HG02588 (cell line): ENCODE results near the gene HOPX.
"Not testable (repeated sequence)": the region's sequence is repeated elsewhere in the genome, so short reads cannot be mapped to it uniquely, and the experiment has no call there.

Source experiments
- ATAC-seq: cut with Tn5 transposase; IDR thresholded peaks from one replicate; pipeline ENCODE4 v1.9.1; 2021; ENCODE audit warnings: mild to moderate bottlenecking, moderate library complexity; ENCODE audit not compliant: unreplicated experiment

HOPX gene

GRCh38 chr4:56681158-56681852, at the start of gene HOPX:
Gene HOPX (minus strand): TSS chr4:56681296. CDS start chr4:56657816, 23,480 bp downstream.
- peak; percentile 94 for ATAC-seq

GRCh38 chr4:56730097-56730496, 49.0 kb upstream of the HOPX start:
- ATAC-seq = no peak

GRCh38 chr4:56728512-56728911, 47.4 kb upstream of the HOPX start:
- ATAC-seq = no peak

GRCh38 chr4:56727150-56727549, 46.1 kb upstream of the HOPX start:
- no peak for ATAC-seq

- ATAC-seq = not testable (repeated sequence)
Observed at GRCh38 chr4:56726593-56726992, 45.5 kb upstream of the HOPX start.

GRCh38 chr4:56723659-56724230, 42.6 kb upstream of the HOPX start:
- ATAC-seq = no peak

GRCh38 chr4:56723201-56723605, 42.1 kb upstream of the HOPX start:
- ATAC-seq = no peak

GRCh38 chr4:56708146-56708545, 27.1 kb upstream of the HOPX start:
- ATAC-seq = no peak

GRCh38 chr4:56705966-56706365, 24.9 kb upstream of the HOPX start:
- ATAC-seq = no peak

GRCh38 chr4:56705334-56705733, 24.2 kb upstream of the HOPX start:
- no peak for ATAC-seq

GRCh38 chr4:56704089-56704871, 23.2 kb upstream of the HOPX start:
- ATAC-seq = no peak

- ATAC-seq = no peak
Observed at GRCh38 chr4:56703378-56703777, 22.3 kb upstream of the HOPX start.

- ATAC-seq = no peak
Observed at GRCh38 chr4:56701644-56702043, 20.5 kb upstream of the HOPX start.

- ATAC-seq = no peak
Observed at GRCh38 chr4:56701161-56701480, 20.0 kb upstream of the HOPX start.

GRCh38 chr4:56699537-56700105, 18.5 kb upstream of the HOPX start:
- ATAC-seq = no peak

- no peak for ATAC-seq
Observed at GRCh38 chr4:56698329-56698728, 17.2 kb upstream of the HOPX start.

- ATAC-seq = no peak
Observed at GRCh38 chr4:56696056-56696455, 15.0 kb upstream of the HOPX start.

GRCh38 chr4:56693476-56693875, 12.4 kb upstream of the HOPX start:
- not testable (repeated sequence) for ATAC-seq

- ATAC-seq = no peak
Observed at GRCh38 chr4:56692576-56692975, 11.5 kb upstream of the HOPX start.

- ATAC-seq = no peak
Observed at GRCh38 chr4:56691425-56691824, 10.3 kb upstream of the HOPX start.

GRCh38 chr4:56690393-56690792, 9.3 kb upstream of the HOPX start:
- no peak for ATAC-seq
